GM13977 (cell line): ENCODE data around the gene MAML3.

ENCODE experiments used
- DNase-seq: peaks from one replicate; pipeline ENCODE4 v3.0.0; 2012; ENCODE audit warnings: low spot score
- in situ Hi-C: fragments of 300-500 bp; cut with MboI; formaldehyde crosslinking; loops from one replicate; pipeline ENCODE4 v1.12.0; 2022; ENCODE audit warnings: low sequenced_read_pairs, low pct_unique_long_range_greater_than_20kb, mixed read lengths, inconsistent platforms; ENCODE audit not compliant: unreplicated experiment
- TF ChIP-seq, protein P1 (sequence below): IDR thresholded peaks from 2 replicates; pipeline ENCODE4 v1.5.1; 2012; ENCODE audit warnings: mild to moderate bottlenecking, control low read depth; ENCODE audit not compliant: insufficient read depth; ENCODE audit errors: extremely low read depth, missing control alignments

Gene MAML3

DNA sequence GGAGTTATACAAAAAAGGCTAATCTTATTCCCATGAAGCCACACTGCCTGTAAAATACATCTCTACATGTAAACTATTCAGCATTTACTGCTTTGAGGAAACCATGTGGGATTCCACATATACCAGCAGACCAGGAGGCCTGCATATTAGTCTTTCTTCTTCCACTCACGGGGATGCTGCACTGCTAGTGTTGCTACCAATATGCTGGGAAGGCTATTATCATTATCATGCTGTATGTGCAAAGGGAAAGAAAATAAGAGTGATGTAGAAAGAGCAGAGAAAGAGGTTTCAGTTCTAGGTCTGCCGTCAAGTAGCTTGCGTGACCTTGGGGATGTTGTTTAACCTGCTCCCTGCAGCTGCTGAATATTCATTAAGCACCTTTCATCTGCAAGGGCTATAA lies 427.4 kb downstream of the MAML3 start:
- in situ Hi-C loops = no loop called here
- no peak for DNase-seq
- TF ChIP-seq, protein P1, sequence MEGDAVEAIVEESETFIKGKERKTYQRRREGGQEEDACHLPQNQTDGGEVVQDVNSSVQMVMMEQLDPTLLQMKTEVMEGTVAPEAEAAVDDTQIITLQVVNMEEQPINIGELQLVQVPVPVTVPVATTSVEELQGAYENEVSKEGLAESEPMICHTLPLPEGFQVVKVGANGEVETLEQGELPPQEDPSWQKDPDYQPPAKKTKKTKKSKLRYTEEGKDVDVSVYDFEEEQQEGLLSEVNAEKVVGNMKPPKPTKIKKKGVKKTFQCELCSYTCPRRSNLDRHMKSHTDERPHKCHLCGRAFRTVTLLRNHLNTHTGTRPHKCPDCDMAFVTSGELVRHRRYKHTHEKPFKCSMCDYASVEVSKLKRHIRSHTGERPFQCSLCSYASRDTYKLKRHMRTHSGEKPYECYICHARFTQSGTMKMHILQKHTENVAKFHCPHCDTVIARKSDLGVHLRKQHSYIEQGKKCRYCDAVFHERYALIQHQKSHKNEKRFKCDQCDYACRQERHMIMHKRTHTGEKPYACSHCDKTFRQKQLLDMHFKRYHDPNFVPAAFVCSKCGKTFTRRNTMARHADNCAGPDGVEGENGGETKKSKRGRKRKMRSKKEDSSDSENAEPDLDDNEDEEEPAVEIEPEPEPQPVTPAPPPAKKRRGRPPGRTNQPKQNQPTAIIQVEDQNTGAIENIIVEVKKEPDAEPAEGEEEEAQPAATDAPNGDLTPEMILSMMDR = no peak

DNA sequence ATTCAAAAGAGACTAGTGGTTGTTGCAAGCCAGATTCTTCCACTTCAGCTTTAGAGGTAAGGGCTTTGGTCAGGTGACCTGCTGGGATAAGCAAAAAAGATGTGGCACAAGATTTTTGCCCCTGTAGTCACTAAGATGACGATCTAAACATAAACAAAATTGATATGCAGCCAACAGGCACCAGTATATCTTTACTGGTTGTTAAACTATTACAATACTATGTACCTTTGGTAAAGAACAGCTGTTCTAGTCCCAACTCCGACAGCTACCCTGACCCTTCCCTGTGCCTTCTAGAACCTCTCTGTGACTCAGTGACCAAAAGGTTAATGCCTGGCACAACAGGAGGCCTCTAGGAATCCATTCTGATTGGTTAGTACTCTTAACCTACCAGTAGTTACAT lies 428.7 kb downstream of the MAML3 start:
- in situ Hi-C loops = no loop called here
- no peak for DNase-seq
- TF ChIP-seq, protein P1 = no peak

- in situ Hi-C loops = no loop called here
- DNase-seq = no peak
- TF ChIP-seq, protein P1 = no peak
These were observed 432.2 kb downstream of the MAML3 start for GRCh38 chr4:139721789-139722188.

DNA sequence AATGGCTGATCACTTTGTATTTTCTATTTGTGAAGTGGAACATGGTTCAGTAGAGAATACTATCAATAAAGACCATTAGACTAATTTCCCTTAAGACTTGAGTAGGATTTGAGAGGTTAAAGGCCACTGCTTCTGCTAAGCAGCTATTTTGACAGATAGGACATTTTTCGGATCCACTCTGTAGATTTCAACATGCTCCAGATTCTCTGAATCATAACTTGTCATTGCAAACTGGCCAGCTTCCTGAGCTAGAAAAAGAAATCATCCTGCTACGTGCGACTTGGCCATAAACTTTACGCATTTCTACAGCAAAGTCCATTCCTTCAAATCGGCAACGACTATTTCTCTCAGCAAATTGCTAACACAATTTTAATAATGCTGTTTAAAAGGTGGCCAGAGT lies 433.2 kb downstream of the MAML3 start:
- in situ Hi-C loops = no loop called here
- no peak for DNase-seq
- TF ChIP-seq, protein P1 = no peak

DNA sequence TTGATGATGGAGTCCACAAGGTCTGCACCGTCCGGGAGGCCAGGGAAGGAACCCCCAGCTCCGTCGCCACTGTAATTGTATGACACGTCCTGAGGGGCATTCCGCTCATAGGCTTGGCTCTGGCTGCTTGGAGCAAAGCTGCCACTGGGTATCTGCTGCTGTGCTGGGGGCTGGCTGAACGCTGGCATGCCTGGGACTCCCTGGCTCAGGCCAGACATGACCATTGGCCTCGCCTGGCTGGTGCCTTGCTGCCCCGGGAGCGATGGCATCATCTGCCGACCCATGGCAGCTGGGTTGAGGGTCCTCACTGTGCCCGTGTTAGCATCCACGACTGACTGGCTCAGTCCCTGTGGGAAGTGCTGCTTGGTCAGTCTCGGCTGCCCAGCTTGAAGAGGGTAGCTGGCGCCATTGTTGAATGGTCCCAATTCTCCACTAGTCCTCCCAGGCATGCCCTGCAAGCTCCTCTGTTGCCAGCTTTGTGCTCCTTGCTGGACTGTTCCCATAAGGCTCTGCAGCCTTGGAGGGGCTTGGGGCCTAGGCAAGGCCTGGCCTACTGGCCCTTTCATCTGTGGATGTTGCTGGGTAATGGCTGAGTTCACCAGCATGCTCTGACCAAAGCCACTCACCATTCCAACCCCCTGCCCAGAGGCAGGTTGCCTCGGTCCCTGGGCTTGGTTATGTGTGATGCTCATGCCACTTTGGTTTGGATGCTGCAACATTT lies 434.4 kb downstream of the MAML3 start:
- in situ Hi-C loops = no loop called here
- TF ChIP-seq, protein P1 = no peak
- no peak for DNase-seq

DNA sequence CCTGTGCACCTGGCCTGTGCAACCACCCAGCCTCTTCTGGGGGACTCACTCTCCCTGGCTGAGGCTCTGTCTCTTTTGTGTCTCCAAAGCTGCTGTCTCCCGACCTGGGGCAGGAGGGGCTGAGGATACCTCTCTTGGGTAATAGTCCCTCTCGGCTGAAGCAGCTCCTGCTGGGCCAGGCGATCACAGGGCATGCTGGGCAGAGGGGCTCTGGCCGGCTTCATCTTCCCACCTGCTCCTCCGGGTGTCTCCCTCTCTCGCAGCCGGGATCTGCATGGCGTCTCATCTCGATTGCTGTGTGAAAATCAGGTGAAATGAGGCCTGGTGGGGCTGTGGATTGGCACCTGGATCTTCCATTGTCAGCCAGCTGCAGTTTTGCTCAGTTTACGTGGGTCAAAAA lies 435.2 kb downstream of the MAML3 start:
- no peak for DNase-seq
- TF ChIP-seq, protein P1 = no peak
- in situ Hi-C loops = no loop called here
